Activated CD8-positive, alpha-beta memory T cell treated with anti-CD3 and anti-CD28 coated beads, Interleukin-2, amount 50 U/mL, for 24 hours (primary cell): Measurements from ENCODE around the gene ZNF362.

Experiments
- DNase-seq: peaks from one replicate; pipeline ENCODE4 v3.0.0-alpha.2; 2020; ENCODE audit errors: extremely low read depth

Gene ZNF362

DNA sequence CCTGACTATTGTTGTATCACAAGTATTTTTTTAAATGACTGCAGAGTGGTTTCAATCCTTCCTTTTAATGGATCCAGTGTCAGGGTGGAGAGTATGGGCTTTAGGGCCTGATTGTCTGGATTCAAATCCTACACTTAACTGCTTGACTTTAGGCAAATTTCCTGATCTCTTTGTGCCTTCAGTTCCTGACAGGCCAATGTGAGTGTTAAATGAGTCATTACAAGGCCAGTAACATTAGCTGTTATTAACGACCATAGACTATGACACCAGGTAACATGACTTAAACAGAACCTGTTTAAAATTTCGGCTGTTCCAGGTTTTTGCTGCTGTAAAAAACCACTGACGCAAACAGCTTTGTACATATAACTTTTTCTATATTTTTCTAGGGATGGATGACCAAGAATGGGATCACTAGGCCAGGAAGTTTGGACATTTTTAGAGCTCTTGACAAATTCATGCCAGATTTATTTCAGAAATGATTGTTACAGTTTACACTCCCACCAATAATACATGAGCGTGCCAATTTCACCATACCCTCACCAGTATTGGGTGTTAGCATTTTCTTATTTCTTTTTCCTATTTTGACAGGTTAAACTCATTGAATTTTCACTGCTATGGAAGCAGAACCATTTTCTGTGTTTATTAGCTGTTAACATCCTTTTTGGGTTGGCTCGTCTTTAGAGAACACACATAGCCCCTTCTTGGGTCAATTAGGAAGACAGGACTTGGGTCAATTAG lies 11.3 kb downstream of the ZNF362 start:
- no peak for DNase-seq

GRCh38 chr1:33268457-33268856 lies 12.2 kb downstream of the ZNF362 start:
- no peak for DNase-seq

- no peak for DNase-seq
Observed at GRCh38 chr1:33268927-33269610, 12.8 kb downstream of the ZNF362 start.

DNA sequence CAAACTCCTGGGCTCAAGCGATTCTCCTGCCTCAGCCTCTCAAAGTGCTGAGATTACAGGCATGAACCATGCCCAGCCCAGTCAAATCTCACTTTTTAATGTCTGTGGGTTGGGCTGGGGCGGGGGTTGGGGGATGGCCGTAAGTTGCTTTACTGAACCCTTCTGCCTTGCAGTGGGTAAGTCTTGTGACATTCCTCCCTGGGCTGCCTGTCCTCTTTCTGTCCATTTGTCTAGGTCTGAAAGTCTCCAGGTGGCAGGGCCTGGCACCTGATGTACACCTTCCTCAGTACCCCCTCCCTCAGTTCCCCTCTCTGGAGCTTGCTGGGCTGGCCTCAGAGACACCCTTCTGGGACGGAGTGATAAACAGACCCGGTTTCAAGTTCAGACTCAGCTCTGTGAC lies 13.3 kb downstream of the ZNF362 start:
- no peak for DNase-seq

DNA sequence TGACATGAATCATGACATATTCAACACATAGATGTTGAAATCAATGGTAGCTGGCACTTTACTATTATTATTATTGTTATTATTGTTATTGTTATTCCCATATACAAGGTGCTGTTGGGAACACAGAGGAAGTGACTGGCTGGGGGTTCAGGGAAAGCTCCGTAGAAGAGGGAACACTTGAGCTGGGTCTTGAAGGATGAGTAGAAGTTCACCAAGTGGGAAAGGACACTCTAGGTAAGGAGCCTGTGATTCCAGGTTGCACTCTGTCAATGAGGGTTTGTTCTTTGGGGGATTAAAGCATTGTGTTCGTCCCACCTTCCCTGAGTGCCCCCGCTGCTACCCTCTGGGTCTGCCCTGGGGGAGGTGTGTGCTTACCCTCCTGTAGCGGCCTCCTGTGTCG lies 14.1 kb downstream of the ZNF362 start:
- DNase-seq = no peak

GRCh38 chr1:33270808-33271465 lies 14.6 kb downstream of the ZNF362 start:
- no peak for DNase-seq

DNA sequence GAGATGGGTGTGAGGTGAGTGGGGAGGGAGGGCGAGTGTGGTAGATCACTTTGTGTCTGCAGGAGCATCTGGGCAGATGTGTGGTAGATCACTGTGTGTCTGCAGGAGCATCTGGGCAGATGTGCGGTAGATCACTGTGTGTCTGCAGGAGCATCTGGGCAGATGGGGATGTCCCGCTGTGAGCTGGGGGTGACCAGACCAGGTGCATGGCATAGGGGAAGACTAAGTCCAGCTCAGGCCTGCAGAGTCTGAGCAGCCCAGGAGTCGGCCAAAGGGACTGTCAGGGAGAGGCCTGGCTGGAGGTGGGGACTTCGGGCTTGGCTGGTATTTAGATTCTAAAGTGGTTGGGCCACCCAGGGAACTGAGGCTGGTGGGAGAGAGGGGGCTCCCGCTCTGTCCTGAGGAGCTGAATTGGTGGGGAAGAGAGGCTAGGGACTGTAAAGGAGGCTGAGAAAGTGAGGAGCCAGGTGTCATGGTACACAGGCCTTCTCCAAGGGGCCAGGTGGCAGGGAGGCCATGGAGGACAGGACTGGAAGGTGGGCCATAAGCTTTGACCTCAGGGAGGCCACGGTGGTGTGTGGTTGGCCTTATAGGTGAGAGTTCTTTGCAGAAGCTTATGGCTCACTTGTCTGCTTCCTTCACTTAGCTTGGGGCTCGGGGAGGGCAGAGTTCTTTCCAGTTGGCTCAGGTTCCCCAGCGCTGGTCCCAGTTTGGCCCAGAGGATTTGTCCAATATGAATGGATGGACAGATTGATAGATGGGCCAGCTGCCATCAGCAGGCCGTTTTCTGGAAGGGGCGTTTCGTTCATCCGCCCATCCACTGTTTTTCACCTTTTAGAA lies 15.6 kb downstream of the ZNF362 start:
- DNase-seq = no peak

DNA sequence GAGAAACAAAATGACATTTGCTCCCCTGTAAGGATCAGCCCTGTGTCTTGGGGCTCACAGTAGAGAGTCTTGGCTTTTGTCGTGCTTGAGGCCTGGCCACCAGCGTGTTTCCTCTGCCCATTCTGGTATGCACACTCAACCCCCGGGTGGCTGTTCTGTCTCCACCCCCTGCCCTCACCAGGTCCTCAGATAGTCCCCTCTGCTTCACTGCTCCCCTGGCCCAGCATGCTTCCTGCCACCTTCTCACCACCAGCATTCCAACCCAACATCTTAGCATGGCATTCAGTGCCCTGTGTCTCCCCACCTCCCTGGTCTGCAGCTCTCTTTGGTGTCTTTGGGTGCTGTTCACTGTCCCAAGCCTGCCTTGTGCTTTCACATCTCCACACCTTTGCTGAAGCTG lies 16.2 kb downstream of the ZNF362 start:
- DNase-seq = no peak

GRCh38 chr1:33272930-33273329 lies 16.6 kb downstream of the ZNF362 start:
- DNase-seq = no peak

DNA sequence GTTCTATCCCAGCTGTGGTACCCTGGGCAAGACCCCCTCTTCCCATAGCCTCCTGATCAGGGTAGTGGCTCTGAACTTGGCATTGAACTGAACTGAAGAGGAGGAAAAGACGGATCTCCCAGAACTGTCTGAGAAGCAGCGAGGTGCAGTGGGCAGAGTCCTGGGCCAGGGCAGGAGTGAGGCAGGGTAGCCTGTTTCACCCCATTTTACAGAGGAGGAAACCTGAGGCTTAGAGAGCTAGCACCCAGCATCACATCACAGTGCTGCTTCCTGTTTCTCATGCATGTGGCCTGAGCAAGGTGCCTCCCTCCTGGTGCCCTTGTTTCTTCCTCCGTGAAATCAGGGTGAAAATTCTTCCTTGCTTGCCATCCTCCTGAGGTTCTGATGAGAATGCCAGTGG lies 17.1 kb downstream of the ZNF362 start:
- no peak for DNase-seq

DNA sequence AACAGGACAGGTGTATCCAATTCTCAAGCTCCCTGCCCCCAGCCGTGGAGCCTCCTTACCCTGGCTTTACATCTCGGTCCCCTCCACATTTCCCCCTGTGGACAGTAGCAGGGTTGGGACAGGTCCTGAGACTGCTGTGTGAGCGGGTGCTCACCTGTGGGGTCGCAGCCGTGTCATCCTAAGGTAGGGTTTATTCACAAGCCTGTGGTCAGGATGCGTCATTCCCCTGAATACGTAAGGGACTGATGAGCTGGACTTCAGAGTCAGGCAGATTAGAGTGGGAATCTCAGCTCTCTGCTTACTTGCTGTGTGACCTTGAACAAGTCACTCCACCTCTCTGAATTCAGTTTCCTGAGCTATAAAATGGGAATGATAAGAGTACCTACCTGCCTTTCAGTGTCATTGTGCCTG lies 17.7 kb downstream of the ZNF362 start:
- no peak for DNase-seq

- no peak for DNase-seq
Observed at GRCh38 chr1:33274446-33274845, 18.2 kb downstream of the ZNF362 start.

DNA sequence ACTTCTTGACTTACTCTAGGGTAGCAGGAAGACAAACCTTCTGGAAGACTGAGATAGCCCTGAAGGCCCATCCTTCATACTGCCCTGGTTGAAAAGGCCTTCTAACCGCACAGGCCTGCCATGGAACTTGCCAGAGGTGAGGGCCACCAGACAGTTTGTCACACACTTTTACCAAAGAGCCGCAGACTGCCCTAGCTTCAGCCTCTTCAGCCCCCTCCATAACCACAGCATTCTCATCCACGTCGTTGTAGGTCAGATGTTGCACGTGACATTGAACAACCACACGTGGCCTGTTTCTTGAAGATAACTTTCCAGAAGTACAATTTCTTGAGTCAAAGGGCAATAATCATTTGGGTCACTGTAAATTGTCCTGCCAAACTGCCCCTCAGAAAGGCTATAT lies 18.9 kb downstream of the ZNF362 start:
- no peak for DNase-seq

- DNase-seq = no peak
Observed at GRCh38 chr1:33275706-33276572, 19.6 kb downstream of the ZNF362 start.

DNA sequence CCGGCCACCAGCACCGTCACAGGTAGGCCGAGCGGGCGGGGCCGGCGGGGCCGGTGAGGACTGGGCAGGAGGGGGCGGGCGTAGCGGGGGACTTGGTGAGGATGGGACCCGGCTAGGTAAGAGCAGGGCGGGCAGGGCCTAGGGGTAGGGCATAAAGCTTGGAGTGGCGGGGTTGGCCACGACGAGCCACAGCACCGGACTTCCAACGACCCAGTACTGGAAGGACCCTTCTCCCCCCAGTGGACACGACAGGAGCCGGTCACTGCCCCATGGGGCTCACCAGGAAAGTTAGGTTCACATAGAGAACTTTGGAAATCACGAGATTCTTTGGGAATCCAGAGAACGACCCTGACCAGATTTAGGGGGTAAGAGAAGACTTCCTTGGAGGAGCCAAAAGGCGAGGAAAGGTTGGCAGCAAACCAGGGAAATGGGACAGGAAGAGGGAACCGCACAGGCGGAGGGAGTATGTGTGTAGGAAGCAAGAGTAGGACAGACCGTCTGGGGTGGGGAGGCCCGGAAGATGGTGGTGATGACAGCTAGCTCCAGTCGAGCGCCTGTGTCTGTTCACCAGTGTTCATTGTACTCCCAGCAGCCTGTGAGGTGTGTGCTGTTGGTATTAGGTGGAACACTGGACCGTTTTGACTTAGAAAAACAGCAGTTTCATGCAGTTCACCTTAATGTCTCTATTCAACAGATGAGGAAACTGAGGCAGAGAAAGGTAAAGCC lies 20.4 kb downstream of the ZNF362 start:
- no peak for DNase-seq

DNA sequence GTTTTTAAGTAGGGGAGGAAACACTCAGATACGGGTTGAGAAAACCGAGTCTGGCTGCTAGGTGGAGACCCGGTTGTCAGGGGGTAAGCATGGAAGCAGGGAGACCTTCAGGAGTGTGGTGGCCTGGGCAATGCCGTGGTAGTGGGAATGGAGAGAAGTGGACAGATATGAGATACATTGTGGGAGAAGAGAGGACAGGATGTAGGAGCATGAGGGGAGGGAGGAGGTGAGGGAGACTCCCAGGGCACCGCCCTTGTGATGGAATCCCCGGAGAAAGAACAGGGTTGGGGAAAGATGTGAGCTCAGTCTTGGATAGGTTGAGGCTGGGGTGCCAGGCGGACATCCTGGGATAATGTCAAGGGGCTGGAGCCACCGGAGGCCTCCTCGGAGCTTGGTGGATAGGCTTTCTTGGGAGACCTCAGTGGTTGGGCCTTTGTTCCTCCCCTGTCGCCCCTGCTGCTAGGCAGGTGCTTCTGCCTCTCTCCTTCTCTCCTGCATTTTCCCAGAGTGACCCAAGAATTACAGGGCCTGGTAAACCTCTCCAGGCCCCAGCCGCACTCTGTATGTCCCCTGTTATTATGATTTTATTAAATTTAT lies 21.3 kb downstream of the ZNF362 start:
- no peak for DNase-seq

GRCh38 chr1:33280091-33280661 lies 23.9 kb downstream of the ZNF362 start:
- no peak for DNase-seq

GRCh38 chr1:33281554-33282303 lies 25.4 kb downstream of the ZNF362 start:
- no peak for DNase-seq

- no peak for DNase-seq
Observed at GRCh38 chr1:33282791-33283190, 26.5 kb downstream of the ZNF362 start.
